Activated CD4-positive, alpha-beta T cell treated with anti-CD3 and anti-CD28 coated beads, Interleukin-2, amount 50 U/mL, for 4 hours (primary cell): ENCODE measurements around the gene RTN3.
"Not testable (repeated sequence)": the region's sequence is repeated elsewhere in the genome, so short reads cannot be mapped to it uniquely, and the experiment has no call there.

ENCODE experiments used
- DNase-seq, 2 experiments: peaks; one replicate each; pipeline ENCODE4 v3.0.0-alpha.2; 2020

Gene RTN3

GRCh38 chr11:63682066-63683021, 1.0 kb downstream of the RTN3 start:
- no peak for DNase-seq

- DNase-seq: no peak
Observed at GRCh38 chr11:63683133-63683991, 2.1 kb downstream of the RTN3 start.

DNA sequence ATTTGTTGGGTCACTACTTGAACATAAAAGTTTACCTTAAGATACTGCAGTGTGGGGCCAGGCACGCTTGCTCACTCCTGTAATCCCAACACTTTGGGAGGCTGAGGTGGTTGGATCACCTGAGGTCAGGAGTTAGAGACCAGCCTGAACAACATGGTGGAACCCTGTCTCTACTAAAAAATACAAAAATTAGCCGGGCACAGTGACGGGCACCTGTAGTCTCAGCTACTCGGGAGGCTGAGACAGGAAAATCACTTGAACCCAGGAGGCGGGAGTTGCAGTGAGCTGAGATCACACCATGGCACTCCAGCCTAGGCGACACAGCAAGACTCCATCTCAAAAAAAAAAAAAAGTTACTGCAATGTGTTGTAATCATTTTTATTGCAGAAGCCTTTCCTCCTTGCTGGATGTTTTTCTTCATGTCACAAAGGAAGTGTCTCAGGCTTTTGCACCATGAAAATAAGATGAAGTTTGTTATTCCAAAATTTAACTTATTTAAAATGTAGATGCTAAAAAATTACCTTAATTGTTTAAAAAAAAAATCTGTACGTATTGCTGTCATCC, 3.9 kb downstream of the RTN3 start:
- not testable (repeated sequence) for DNase-seq

DNA sequence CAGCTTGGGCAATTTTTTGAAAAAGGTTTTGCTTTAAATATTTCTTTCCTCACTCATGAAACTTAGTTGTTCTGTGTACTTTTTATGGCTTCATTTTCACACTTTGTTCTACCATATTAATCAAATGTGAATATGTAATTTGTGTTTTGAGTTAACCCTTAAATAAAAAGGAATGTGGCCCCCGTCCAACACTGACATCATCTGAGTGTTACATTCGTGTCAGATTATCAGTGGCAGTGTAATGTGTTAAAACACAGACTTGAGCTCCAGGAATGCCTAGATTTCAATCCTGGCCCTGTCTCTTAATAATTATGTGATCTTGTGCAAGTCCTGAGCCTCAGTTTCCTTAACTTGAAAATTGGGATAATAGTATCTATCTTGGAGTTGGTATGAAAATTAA, 5.6 kb downstream of the RTN3 start:
- DNase-seq: no peak

DNA sequence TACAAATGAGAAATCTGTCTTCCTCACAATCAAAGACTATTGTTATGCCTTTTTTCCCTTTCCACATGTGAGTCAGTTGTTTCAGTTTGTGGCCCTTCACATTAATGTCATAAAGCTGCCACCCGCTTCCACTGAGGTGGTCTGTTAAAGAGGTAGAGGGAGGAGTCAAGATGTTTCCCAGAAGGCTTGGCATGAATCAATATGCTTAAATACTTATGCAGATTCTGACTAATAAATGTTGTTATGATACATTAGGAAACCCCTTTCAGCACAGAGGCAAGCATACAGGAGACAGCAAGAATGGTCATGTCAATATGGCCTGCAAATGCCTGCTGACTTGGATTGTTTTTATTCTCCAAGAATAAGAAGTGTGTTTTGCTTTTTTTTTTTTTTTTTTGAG, 6.5 kb downstream of the RTN3 start:
- DNase-seq: no peak

DNA sequence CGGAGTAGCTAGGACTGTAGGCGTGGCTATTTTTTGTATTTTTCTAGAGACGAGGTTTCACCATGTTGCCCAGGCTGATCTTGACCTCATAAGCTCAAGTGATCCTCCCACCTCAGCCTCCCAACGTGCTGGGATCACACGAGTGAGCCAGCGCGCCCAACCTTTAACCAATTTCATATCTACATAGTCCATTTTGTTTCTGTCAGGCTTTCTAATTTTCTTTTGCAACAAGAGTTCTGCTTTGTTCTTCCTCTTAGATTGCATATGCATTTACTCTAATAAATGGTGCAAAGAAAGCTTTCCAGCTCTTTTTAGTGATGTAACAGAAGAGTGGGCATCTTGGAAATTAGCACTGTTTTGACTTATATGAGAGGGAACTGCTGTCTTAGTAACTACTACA, 13.3 kb downstream of the RTN3 start:
- no peak for DNase-seq

DNA sequence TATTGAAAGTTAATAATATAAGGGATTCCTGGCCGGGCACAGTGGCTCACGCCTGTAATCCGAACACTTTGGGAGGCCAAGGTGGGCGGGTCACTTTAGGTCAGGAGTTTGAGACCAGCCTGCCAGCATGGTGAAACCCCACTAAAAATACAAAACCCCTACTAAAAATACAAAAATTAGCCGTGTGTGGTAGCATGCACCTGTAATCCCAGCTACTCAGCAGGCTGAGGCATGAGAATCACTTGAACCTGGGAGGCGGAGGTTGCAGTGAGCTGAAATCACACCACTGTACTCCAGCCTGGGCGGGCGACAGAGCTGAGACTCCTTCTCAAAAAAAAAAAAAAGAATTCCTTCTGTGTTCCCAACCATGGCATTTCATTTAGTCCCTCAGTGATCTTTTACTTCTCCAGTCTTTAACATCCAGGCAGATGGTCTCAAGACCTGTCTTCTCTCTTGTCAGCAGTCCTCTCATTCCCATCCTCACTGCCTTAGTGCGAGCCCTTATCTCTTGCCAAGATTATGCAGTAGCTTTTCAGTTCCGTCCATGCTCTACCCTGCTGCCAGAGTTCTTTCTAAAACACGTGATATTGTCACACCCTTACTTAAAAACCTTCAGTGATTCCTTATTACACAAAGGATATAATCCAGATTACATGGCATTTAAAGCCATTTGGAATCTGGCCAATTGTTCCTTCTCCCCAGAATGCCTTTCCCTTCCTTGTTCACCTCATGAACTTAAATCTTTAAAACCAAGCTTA, 17.9 kb downstream of the RTN3 start:
- no peak for DNase-seq

DNA sequence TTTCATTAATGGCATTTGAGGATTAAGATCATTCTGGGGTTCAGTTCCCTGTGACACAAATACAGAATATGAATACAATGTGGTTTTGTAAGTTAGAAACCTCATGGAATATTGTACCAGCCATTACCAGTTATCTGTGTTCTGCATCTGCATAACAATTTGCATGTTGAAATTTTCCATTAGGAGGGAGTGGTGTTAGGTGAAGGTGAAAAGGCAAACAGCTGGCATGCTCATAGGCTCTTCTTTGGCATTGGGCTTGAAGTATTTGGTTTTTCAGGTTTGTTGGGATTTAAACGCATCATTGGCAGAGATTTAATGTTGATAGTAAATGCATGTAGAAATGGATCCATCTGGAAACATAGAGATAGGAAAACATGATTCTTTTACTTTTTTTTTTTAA, 18.6 kb downstream of the RTN3 start:
- DNase-seq: no peak

DNA sequence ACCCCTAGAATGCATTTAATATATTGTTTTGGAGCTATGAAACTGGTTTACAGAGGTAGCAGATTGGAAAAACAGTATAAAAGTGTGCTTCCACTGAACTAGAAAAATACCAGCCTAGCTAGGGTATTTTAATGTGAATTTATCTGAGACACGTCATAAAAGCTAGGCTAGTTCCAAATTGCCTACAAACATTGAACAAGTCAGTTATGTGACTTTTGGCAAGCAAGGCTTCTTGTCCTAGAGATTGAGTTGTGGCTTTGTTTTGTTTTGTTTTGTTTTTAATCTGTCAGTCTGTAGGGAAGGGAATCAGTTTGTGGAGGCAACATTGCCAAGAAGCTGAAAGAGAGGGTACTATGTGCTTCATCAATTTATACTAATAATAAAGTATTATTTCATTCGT, 24.2 kb downstream of the RTN3 start:
- DNase-seq: no peak

DNA sequence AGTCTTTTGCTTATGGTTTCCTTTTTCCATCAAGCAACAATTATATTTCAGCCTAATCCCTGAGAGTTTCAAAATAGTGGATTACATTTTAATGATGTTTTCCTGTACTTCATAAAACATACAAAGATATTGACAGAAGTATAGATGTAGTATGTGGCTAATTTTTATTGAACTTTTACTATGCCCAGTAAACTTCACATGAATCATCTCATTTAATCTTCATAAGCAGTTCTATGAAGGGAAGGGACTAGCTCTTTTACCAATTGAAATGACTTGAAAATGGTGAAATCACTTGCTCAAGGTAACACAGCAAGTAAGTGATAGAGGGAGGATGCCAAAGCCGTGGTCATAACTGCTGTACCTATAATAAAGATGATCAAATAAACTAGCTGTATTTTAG, 27.5 kb downstream of the RTN3 start:
- DNase-seq: no peak

DNA sequence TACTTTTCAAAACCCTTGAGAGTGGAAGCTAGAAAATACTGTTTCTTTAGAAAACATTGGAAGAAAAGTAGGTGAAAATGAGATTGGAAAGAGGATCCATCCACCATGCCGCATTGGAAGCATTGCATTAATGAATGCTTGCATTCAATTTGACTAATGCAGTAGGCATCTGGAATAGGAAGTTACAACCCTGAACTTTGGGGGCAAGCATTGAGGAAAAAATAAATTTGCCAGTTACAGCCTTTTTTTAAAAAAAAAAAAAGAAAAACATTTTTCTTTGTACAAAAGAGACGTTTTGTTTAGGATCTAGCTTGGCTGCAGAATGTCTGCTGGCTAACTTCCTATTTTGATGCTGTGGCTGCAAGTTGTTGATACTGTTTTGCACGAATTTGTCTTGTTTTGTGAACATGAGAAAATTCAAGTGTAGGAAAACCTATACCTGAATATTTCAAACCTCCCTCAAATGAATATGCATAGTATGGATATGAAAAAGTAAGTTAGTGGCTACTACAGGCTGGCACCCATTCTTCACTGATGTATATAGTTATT, 28.1 kb downstream of the RTN3 start:
- no peak for DNase-seq

DNA sequence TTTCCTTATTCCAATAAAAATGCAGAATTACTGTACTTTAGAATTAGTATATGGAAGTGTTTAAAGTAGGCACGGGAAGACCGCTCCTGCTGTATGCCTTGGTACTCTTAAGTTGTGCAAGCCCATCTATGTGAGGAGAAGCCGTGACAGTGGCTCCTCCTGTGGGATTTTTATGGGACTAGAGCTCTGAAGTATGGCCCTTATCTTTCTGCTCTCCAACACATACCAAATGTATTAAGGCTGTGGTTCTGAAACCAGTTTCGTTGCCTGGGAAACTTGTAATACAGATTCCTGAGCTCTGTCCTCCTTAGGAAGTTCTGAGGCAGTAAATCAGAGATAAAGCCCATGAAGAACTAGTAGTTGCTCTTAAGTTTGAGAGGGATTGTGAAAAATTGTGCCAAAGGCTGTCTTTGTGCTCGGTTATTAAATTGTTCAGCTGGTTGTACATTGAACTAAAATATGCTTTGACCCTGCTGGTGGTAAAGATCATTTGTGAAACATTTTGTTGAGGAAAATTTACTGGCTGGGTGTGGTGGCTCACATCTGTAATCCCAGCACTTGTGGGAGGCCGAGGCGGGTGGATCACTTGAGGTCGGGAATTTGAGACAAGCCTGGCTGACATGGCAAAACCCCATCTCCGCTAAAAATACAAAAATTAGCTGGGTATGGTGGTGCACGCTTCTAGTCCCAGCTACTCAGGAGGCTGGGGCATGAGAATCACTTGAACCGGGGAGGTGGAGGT, 29.3 kb downstream of the RTN3 start:
- no peak for DNase-seq

GRCh38 chr11:63711838-63712237, 30.5 kb downstream of the RTN3 start:
- DNase-seq: no peak

DNA sequence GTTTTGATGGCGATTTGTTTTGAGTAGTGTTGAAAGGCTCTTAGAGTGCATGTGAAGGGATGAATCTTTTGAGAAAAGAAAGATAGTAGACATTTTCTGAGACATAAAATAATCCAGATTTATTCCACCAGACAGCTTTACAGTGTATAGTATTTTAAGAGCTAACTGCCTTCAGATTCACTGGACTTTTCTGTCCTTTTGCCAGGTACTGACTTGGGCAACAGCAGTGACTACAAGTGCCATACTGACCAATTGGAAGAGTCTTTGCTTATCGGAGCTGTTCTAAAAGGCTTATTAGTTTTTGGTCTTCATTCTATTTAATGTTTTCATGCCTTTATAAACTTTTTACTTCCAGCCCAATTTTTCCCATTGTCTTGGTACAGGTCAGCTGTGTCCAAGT, 32.5 kb downstream of the RTN3 start:
- DNase-seq: no peak

DNA sequence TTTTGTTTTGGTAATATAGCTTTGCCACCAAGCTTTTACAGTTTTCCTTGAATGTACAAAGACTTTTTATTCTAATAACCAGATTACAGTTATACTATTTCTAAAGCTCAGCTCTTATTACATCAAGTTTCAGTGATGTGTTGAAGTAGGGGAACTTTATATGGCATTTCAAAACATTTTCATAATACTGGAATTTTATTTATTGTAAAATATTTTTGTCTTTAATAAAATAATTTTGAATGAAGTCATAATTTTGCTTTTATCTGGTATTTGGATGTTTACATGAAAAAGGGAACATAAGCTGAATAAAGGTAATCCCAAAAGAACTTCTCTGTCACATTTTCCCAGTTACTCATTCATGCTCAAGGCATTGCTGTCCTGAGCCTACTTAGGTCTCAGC, 34.7 kb downstream of the RTN3 start:
- no peak for DNase-seq

GRCh38 chr11:63719001-63719400, 37.7 kb downstream of the RTN3 start:
- DNase-seq: no peak

- DNase-seq: no peak
Observed at GRCh38 chr11:63719987-63720386, 38.7 kb downstream of the RTN3 start.

DNA sequence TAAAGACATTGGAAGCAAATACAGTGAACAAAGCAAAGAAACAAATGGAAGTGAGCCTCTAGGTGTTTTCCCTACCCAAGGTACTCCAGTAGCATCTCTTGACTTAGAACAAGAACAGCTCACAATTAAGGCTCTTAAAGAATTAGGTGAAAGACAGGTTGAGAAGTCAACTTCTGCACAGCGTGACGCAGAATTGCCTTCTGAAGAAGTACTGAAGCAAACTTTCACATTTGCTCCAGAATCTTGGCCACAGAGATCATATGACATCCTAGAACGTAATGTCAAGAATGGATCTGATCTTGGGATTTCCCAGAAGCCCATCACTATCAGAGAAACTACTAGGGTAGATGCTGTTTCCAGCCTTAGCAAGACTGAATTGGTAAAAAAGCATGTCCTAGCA, 39.3 kb downstream of the RTN3 start:
- no peak for DNase-seq

- DNase-seq: no peak
Observed at GRCh38 chr11:63729326-63729725, 48.0 kb downstream of the RTN3 start.

DNA sequence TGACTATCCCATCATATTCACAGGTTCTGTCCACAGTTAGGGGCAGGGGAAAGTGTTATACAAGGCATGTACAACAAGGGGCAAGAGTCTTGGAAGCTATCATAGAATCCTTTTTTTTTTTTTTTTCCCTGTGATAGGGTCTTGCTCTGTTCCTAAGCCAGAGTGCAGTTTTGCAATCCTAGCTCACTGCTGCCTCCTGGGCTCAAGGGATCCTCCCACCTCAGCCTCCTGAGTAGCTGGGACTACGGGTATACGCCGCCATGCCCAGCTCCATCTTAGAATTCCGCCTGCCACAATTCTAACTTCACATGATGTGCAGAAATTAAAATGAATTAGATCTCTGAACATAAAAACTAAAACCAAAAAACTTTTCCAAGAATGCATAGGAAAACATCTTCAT, 55.6 kb downstream of the RTN3 start:
- DNase-seq: no peak

GRCh38 chr11:63737718-63738117, 56.4 kb downstream of the RTN3 start:
- no peak for DNase-seq
